GM23338 (cell line): ENCODE results near the gene NCDN. TPM values are rescaled to one million over a fixed set of nuclear protein-coding genes. Genes with fewer than 3 reads are reported as not detected.

Source experiments
- ATAC-seq: fragments of 200-7000 bp; cut with Tn5 transposase; 3 replicates; pipeline ENCODE4 v1.9.1; 2020
- DNase-seq: peaks from one replicate; pipeline ENCODE4 v3.0.0-alpha.2; 2015; ENCODE audit warnings: low spot score
- H2AFZ ChIP-seq: fragments of 200-600 bp; sonication (generic); 2 replicates; pipeline ENCODE4 v1.8.0; 2016; ENCODE audit warnings: antibody characterized with exemption, mild to moderate bottlenecking, moderate library complexity
- H3F3A ChIP-seq: fragments of 200-600 bp; sonication (generic); replicated peaks from 2 replicates; pipeline ENCODE4 v1.8.0; 2017; ENCODE audit warnings: antibody characterized with exemption, mixed run types, low read depth
- H3K27ac ChIP-seq: fragments of 200-600 bp; sonication (generic); 2 replicates; pipeline ENCODE4 v1.6.1; 2016; ENCODE audit warnings: low read depth
- H3K27me3 ChIP-seq: fragments of 200-600 bp; sonication (generic); 2 replicates; pipeline ENCODE4 v1.8.0; 2016; ENCODE audit warnings: mild to moderate bottlenecking, mixed run types, moderate library complexity; ENCODE audit not compliant: insufficient read depth
- H3K36me3 ChIP-seq: fragments of 200-600 bp; sonication (generic); 2 replicates; pipeline ENCODE4 v1.8.0; 2016; ENCODE audit warnings: mild to moderate bottlenecking; ENCODE audit not compliant: insufficient read depth
- H3K4me1 ChIP-seq: fragments of 200-600 bp; sonication (generic); 2 replicates; pipeline ENCODE4 v1.8.0; 2016; ENCODE audit warnings: mild to moderate bottlenecking, moderate library complexity; ENCODE audit not compliant: insufficient read depth
- H3K4me2 ChIP-seq: fragments of 200-600 bp; sonication (generic); 2 replicates; pipeline ENCODE4 v1.7.1; 2017; ENCODE audit warnings: mixed run types
- H3K4me3 ChIP-seq: fragments of 200-600 bp; sonication (generic); 2 replicates; pipeline ENCODE4 v1.6.1; 2016; ENCODE audit warnings: mixed run types
- H3K79me2 ChIP-seq: fragments of 200-600 bp; sonication (generic); replicated peaks from 2 replicates; pipeline ENCODE4 v1.8.0; 2017; ENCODE audit warnings: mild to moderate bottlenecking; ENCODE audit not compliant: insufficient read depth
- H3K9me2 ChIP-seq: fragments of 200-600 bp; sonication (generic); 2 replicates; pipeline ENCODE4 v1.8.0; 2017; ENCODE audit not compliant: insufficient read depth
- H4K20me1 ChIP-seq: fragments of 200-600 bp; sonication (generic); replicated peaks from 2 replicates; pipeline ENCODE4 v1.8.0; 2017; ENCODE audit warnings: mild to moderate bottlenecking; ENCODE audit not compliant: insufficient read depth
- H3K27ac Mint-ChIP-seq: 2 replicates; pipeline ENCODE4 v1.8.0; 2020; ENCODE audit warnings: inconsistent platforms, mild to moderate bottlenecking, moderate library complexity, mixed read lengths
- H3K27me3 Mint-ChIP-seq: 3 replicates; pipeline ENCODE4 v1.8.0; 2022; ENCODE audit warnings: low read depth, mild to moderate bottlenecking, moderate library complexity, mixed read lengths, inconsistent platforms; ENCODE audit not compliant: insufficient read depth, poor library complexity
- H3K36me3 Mint-ChIP-seq: 3 replicates; pipeline ENCODE4 v1.8.0; 2021; ENCODE audit warnings: low read depth, mild to moderate bottlenecking, inconsistent platforms, moderate library complexity, mixed read lengths
- H3K4me1 Mint-ChIP-seq: 3 replicates; pipeline ENCODE4 v1.8.0; 2020; ENCODE audit warnings: mild to moderate bottlenecking, inconsistent platforms, mixed read lengths
- H3K4me3 Mint-ChIP-seq: 3 replicates; pipeline ENCODE4 v1.8.0; 2021; ENCODE audit warnings: moderate library complexity, mild to moderate bottlenecking, inconsistent platforms, mixed read lengths
- H3K9me3 Mint-ChIP-seq: 3 replicates; pipeline ENCODE4 v1.8.0; 2020; ENCODE audit warnings: moderate library complexity, mild to moderate bottlenecking, inconsistent platforms, mixed read lengths
- ETS1 ChIP-seq: IDR thresholded peaks from 2 replicates; pipeline ENCODE4 v1.6.1; 2016; ENCODE audit warnings: antibody characterized with exemption
- EZH2 ChIP-seq: fragments of 200-600 bp; sonication (generic); IDR thresholded peaks from one replicate; pipeline ENCODE4 v1.8.0; 2017; ENCODE audit warnings: antibody characterized with exemption, mild to moderate bottlenecking, low read depth; ENCODE audit not compliant: unreplicated experiment
- EZH2phosphoT487 ChIP-seq: fragments of 200-600 bp; sonication (generic); IDR thresholded peaks from one replicate; pipeline ENCODE4 v1.8.1; 2018; ENCODE audit warnings: antibody characterized with exemption; ENCODE audit not compliant: unreplicated experiment
- NANOG ChIP-seq: IDR thresholded peaks from 2 replicates; pipeline ENCODE4 v1.6.1; 2016; ENCODE audit warnings: antibody characterized with exemption, borderline replicate concordance
- POLR2AphosphoS5 ChIP-seq: IDR thresholded peaks from 2 replicates; pipeline ENCODE4 v1.6.1; 2016; ENCODE audit warnings: antibody characterized with exemption, low read depth
- STAT1 ChIP-seq: IDR thresholded peaks from one replicate; pipeline ENCODE4 v1.6.1; 2016; ENCODE audit warnings: antibody characterized with exemption; ENCODE audit not compliant: unreplicated experiment
- ZNF114 ChIP-seq: fragments of 250-450 bp; sonication (Bioruptor Pico); IDR thresholded peaks from 2 replicates; pipeline ENCODE4 v1.5.0; 2020; ENCODE audit warnings: mild to moderate bottlenecking, moderate library complexity
- polyA plus RNA-seq: library from polyadenylated mRNA; unstranded; fragments of >200 nt; fragmentation: Nextera tagmentation; extraction: Ambion mirVana; gene quantifications from 2 replicates; pipeline ENCODE4 v1.2.1, GENCODE V29; 2016
- total RNA-seq: library from RNA; depleted of rRNA; stranded (reverse); fragments of >200 nt; shearing (Covaris generic); gene quantifications from 2 replicates; pipeline ENCODE4 v1.2.3, GENCODE V29; 2014

NCDN gene
- total and polyA plus RNA-seq, 2 experiments from 2014 or later: 13.2 to 44.2 TPM

DNA sequence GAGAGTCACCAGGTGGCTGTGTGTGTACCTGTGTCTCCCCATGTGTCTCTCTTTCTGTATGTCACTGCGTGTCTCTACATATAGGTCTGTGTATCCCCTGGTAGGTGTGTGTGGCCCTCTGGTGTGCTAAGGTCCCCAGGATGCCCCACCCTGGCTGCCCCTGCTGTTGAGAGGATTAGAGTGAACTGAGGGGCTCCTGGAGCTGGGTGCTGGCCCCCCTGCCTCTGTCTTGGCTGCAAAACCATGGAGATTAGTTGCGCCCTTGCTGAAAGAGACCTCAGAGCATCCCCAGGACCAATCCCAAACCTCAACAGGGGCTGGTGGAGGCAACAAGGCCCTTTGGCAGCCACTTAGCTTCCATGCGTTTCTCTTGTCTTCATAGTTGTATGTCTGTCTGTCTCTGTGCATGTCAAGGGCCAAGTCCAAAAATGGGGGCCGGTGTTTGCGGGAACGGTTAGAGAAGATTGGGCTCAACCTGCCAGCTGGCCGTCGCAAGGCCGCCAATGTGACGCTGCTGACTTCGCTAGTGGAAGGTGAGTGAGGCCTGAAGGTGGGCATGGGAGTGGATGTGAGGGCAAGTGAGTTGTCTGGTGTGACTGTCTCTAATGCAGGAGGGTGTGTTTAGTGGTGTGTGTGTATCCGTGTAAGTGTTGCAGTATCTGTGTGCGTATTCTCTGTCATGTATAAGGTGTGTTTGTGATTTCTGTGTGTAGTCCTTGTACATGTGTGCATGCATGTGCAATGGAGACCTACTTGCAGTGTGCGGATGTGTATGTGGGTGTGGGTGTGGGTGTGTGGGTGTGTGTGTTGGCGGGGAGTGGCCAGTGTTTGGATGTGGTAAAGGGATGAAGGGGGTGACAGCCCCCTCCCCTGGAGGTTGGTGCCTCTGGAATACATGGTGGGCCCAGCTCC, 32.2 kb downstream of the NCDN start:
- Mint-ChIP-seq H3K36me3 (no peaks in the 10 kb centered on the region), H3K27ac (no peak overlapping the region), H3K4me3 (no peak overlapping the region; the same call in 2 of the 3 replicates), H3K9me3 (0 out of 3 replicates have a peak, but pooled peaks cover 2% of the 10 kb centered on the region), H3K27me3 (peaks cover 8% of the 10 kb centered on the region), H3K4me1 (peaks cover 7% of the 10 kb centered on the region; the same call in 2 of the 3 replicates)
- no peaks in the 10 kb centered on the region; the same call in 1 of the 2 replicates for H4K20me1 ChIP-seq
- no peak for ATAC-seq
- no peak for DNase-seq
- H3K27me3 ChIP-seq: no peaks in the 10 kb centered on the region
- no peaks in the 10 kb centered on the region for H3K79me2 ChIP-seq
- no peak overlapping the region for H2AFZ ChIP-seq
- H3K36me3 ChIP-seq: no peaks in the 10 kb centered on the region
- no peak overlapping the region for H3K4me2 ChIP-seq
- no peak overlapping the region for H3K27ac ChIP-seq
- no peaks in the 10 kb centered on the region for H3K4me1 ChIP-seq
- no peaks in the 10 kb centered on the region for H3F3A ChIP-seq
- no peaks in the 10 kb centered on the region for H3K9me2 ChIP-seq
- no peak for TF ChIP-seq ETS1
- no peak overlapping the region for H3K4me3 ChIP-seq

DNA sequence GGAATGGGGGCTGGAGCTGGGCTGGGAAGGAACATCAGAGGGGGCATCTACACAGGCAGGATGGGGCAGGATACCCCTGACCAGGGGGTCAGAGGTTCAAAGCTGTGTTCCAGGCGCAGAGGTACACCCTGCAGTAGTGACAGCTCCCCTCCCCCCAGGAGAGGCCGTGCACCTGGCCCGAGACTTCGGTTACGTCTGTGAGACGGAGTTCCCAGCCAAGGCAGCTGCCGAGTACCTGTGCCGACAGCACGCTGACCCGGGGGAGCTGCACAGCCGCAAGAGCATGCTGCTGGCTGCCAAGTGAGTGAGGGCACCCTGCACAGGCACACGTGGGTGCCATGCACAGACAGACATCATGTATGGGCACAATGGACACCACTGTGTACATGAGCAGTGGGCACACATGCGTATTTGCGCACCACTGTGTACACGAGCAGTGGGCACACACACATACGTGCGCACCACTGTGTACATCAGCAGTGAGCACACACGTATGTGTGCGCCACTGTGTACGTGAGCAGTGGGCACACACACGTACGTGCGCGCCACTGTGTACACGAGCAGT, 33.0 kb downstream of the NCDN start:
- Mint-ChIP-seq H3K27ac (no peak overlapping the region), H3K9me3 (0 out of 3 replicates have a peak, but pooled peaks cover 2% of the 10 kb centered on the region), H3K36me3 (no peaks in the 10 kb centered on the region), H3K4me1 (peaks cover 7% of the 10 kb centered on the region; the same call in 2 of the 3 replicates), H3K4me3 (no peak overlapping the region), H3K27me3 (peaks cover 8% of the 10 kb centered on the region)
- H3K4me2 ChIP-seq: no peak overlapping the region
- H3K9me2 ChIP-seq: no peaks in the 10 kb centered on the region
- H3K27me3 ChIP-seq: no peaks in the 10 kb centered on the region
- H2AFZ ChIP-seq: no peak overlapping the region
- no peak for DNase-seq
- no peaks in the 10 kb centered on the region; the same call in 1 of the 2 replicates for H4K20me1 ChIP-seq
- TF ChIP-seq POLR2AphosphoS5: no peak
- no peak for TF ChIP-seq STAT1
- H3K36me3 ChIP-seq: no peaks in the 10 kb centered on the region
- H3K4me3 ChIP-seq: no peak overlapping the region
- H3F3A ChIP-seq: no peaks in the 10 kb centered on the region
- H3K4me1 ChIP-seq: no peaks in the 10 kb centered on the region
- no peaks in the 10 kb centered on the region for H3K79me2 ChIP-seq
- no peak overlapping the region for H3K27ac ChIP-seq
- ATAC-seq: no peak

DNA sequence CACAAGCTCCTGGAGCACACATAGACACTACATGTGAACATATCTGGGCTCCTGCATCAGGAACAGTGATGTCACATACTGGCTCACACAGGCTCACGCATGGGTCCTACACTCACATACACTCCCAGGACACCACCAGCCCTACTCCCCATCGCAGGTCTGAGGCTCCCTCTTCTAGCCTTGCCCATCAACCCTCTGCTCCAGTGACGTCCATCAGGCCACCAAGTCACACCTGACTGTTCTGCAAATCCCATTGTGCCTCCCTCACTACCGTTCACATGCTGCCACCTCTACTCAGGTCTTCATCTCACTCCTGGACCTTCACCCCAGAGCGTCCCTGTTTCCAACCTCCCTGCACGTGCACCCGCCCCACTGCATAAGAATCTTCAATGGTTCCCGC, 33.6 kb downstream of the NCDN start:
- ATAC-seq (no peak), DNase-seq (no peak)
- Histone ChIP-seq H3K9me2 (no peaks in the 10 kb centered on the region), H3K36me3 (no peaks in the 10 kb centered on the region), H3K27ac (no peak overlapping the region), H3F3A (no peaks in the 10 kb centered on the region), H3K4me1 (no peaks in the 10 kb centered on the region), H2AFZ (no peak overlapping the region), H3K4me2 (no peak overlapping the region), H3K4me3 (no peak overlapping the region), H4K20me1 (no peaks in the 10 kb centered on the region; the same call in 1 of the 2 replicates), H3K79me2 (no peaks in the 10 kb centered on the region), H3K27me3 (no peaks in the 10 kb centered on the region)
- Mint-ChIP-seq H3K4me1 (peaks cover 7% of the 10 kb centered on the region; the same call in 2 of the 3 replicates), H3K4me3 (no peak overlapping the region; the same call in 2 of the 3 replicates), H3K9me3 (0 out of 3 replicates have a peak, but pooled peaks cover 2% of the 10 kb centered on the region), H3K36me3 (no peaks in the 10 kb centered on the region), H3K27me3 (peaks cover 8% of the 10 kb centered on the region), H3K27ac (no peak overlapping the region)
- TF ChIP-seq EZH2phosphoT487: no peak
- TF ChIP-seq ZNF114 (CRISPR knock-in tag): no peak
- no peak for TF ChIP-seq NANOG
- TF ChIP-seq POLR2AphosphoS5: no peak
- TF ChIP-seq EZH2: no peak
